NCI-H1694 treated with DMSO at 0.1 percent for 48 hours (cell line): ENCODE data around the gene CEBPZ.
"Not testable (repeated sequence)": the region's sequence is repeated elsewhere in the genome, so short reads cannot be mapped to it uniquely, and the experiment has no call there.

Experiments used
- DNase-seq: peaks from one replicate; lab custom pipeline; 2025; lab: John Stamatoyannopoulos, UW

The CEBPZ gene

GRCh38 chr2:37231241-37232130 lies at the start of gene CEBPZ, which contains the start of gene NDUFAF7:
CEBPZ (minus strand) TSS chr2:37231596; CDS start chr2:37231567, 29 bp downstream.
NDUFAF7 (plus strand) TSS chr2:37231658; CDS start chr2:37231706, 48 bp downstream.
- peak; percentile 89 for DNase-seq

- DNase-seq: no peak
Measured at GRCh38 chr2:37276291-37276690, 44.9 kb upstream of the CEBPZ start.

GRCh38 chr2:37274359-37274965 lies 43.1 kb upstream of the CEBPZ start:
- no peak for DNase-seq

- no peak for DNase-seq
Measured at GRCh38 chr2:37271376-37272067, 40.1 kb upstream of the CEBPZ start.

GRCh38 chr2:37268111-37268510 lies 36.7 kb upstream of the CEBPZ start:
- DNase-seq: no peak

- no peak for DNase-seq
Measured at GRCh38 chr2:37267685-37268084, 36.3 kb upstream of the CEBPZ start.

- DNase-seq: no peak
Measured at GRCh38 chr2:37263839-37264238, 32.4 kb upstream of the CEBPZ start.

- no peak for DNase-seq
Measured at GRCh38 chr2:37262522-37262921, 31.1 kb upstream of the CEBPZ start.

- no peak for DNase-seq
Measured at GRCh38 chr2:37250869-37251740, 19.7 kb upstream of the CEBPZ start.

- DNase-seq: no peak
Measured at GRCh38 chr2:37246205-37246604, 14.8 kb upstream of the CEBPZ start.

- DNase-seq: no peak
Measured at GRCh38 chr2:37244755-37245154, 13.4 kb upstream of the CEBPZ start.

GRCh38 chr2:37244017-37244416 lies 12.6 kb upstream of the CEBPZ start:
- DNase-seq: no peak

GRCh38 chr2:37243435-37243834 lies 12.0 kb upstream of the CEBPZ start:
- DNase-seq: no peak

- no peak for DNase-seq
Measured at GRCh38 chr2:37232131-37232933, 936 bp upstream of the CEBPZ start.

- DNase-seq: no peak
Measured at GRCh38 chr2:37230581-37230980, 815 bp downstream of the CEBPZ start.

GRCh38 chr2:37228788-37229187 lies 2.6 kb downstream of the CEBPZ start:
- DNase-seq: no peak

GRCh38 chr2:37226863-37227262 lies 4.5 kb downstream of the CEBPZ start:
- no peak for DNase-seq

GRCh38 chr2:37225129-37225528 lies 6.3 kb downstream of the CEBPZ start:
- DNase-seq: not testable (repeated sequence)

- no peak for DNase-seq
Measured at GRCh38 chr2:37224063-37224462, 7.3 kb downstream of the CEBPZ start.

- no peak for DNase-seq
Measured at GRCh38 chr2:37223131-37223530, 8.3 kb downstream of the CEBPZ start.

- no peak for DNase-seq
Measured at GRCh38 chr2:37219046-37219445, 12.3 kb downstream of the CEBPZ start.
